NCI-H2227 treated with DMSO at 0.1 percent for 48 hours (cell line): ENCODE measurements around the gene PDXK.
"Not testable (repeated sequence)": the region's sequence is repeated elsewhere in the genome, so short reads cannot be mapped to it uniquely, and the experiment has no call there.

Source experiments
- DNase-seq: peaks from one replicate; lab custom pipeline; 2025; lab: John Stamatoyannopoulos, UW

Gene PDXK

GRCh38 chr21:43697758-43698643, 20.9 kb upstream of the PDXK start:
- DNase-seq: no peak

GRCh38 chr21:43699492-43699777, 19.5 kb upstream of the PDXK start:
- not testable (repeated sequence) for DNase-seq

- DNase-seq: no peak
These were observed 18.9 kb upstream of the PDXK start for GRCh38 chr21:43699933-43700599.

GRCh38 chr21:43701936-43702784, 16.8 kb upstream of the PDXK start:
- no peak for DNase-seq

- DNase-seq: no peak
These were observed 16.2 kb upstream of the PDXK start for GRCh38 chr21:43702785-43703034.

- DNase-seq: peak; percentile 50
These were observed 15.7 kb upstream of the PDXK start for GRCh38 chr21:43703035-43703880.

GRCh38 chr21:43707462-43707861, 11.5 kb upstream of the PDXK start:
- DNase-seq: no peak

GRCh38 chr21:43708745-43709381, 10.1 kb upstream of the PDXK start:
- no peak for DNase-seq

GRCh38 chr21:43712268-43712942, 6.5 kb upstream of the PDXK start:
- DNase-seq: no peak

GRCh38 chr21:43713123-43713522, 5.8 kb upstream of the PDXK start:
- not testable (repeated sequence) for DNase-seq

- DNase-seq: no peak
These were observed 2.4 kb upstream of the PDXK start for GRCh38 chr21:43716376-43717165.

- DNase-seq: no peak
These were observed 1.6 kb upstream of the PDXK start for GRCh38 chr21:43717166-43717853.

GRCh38 chr21:43717967-43718871, 710 bp upstream of the PDXK start:
- no peak for DNase-seq

GRCh38 chr21:43719748-43720538, 1.0 kb downstream of the PDXK start:
- DNase-seq: no peak

GRCh38 chr21:43720539-43721166, 1.7 kb downstream of the PDXK start:
- no peak for DNase-seq

- no peak for DNase-seq
These were observed 2.3 kb downstream of the PDXK start for GRCh38 chr21:43721206-43721605.

- no peak for DNase-seq
These were observed 3.0 kb downstream of the PDXK start for GRCh38 chr21:43721939-43722338.
